HEK293T (cell line): Measurements from ENCODE around the gene YPEL2.

Experiments used
- CTCF ChIA-PET: fragments of 350-600 bp; formaldehyde crosslinking; extraction: SDS; loops from one replicate; lab custom pipeline; 2021; ENCODE audit warnings: antibody characterized with exemption, inconsistent platforms; lab: Yijun Ruan, JAX
- POLR2A ChIA-PET: fragments of 350-600 bp; formaldehyde crosslinking; extraction: SDS; loops from one replicate; lab custom pipeline; 2020; ENCODE audit warnings: antibody characterized with exemption, inconsistent platforms; lab: Yijun Ruan, JAX
- DNase-seq: peaks from one replicate; pipeline ENCODE4 v3.0.0; 2012; ENCODE audit warnings: mixed read lengths; ENCODE audit errors: extremely low spot score
- ARNT ChIP-seq: fragments of 450-650 bp; IDR thresholded peaks from 2 replicates; pipeline ENCODE4 v1.6.1; 2017; ENCODE audit warnings: mild to moderate bottlenecking
- BHLHE40 ChIP-seq: fragments of 450-650 bp; IDR thresholded peaks from 2 replicates; pipeline ENCODE4 v1.6.1; 2016; ENCODE audit warnings: mild to moderate bottlenecking, moderate library complexity, borderline replicate concordance
- CTBP1 ChIP-seq: fragments of 450-650 bp; IDR thresholded peaks from 2 replicates; pipeline ENCODE4 v1.6.1; 2016; ENCODE audit warnings: borderline replicate concordance
- ELF4 ChIP-seq: fragments of 450-650 bp; IDR thresholded peaks from 2 replicates; pipeline ENCODE4 v1.6.1; 2017; ENCODE audit warnings: antibody characterized with exemption
- FOXA1 ChIP-seq: fragments of 450-650 bp; IDR thresholded peaks from 2 replicates; pipeline ENCODE4 v1.6.1; 2016; ENCODE audit warnings: mild to moderate bottlenecking
- FOXK2 ChIP-seq: fragments of 450-650 bp; IDR thresholded peaks from 2 replicates; pipeline ENCODE4 v1.6.1; 2016; ENCODE audit warnings: mild to moderate bottlenecking
- FOXM1 ChIP-seq: fragments of 450-650 bp; IDR thresholded peaks from 2 replicates; pipeline ENCODE4 v1.6.1; 2017; ENCODE audit warnings: mild to moderate bottlenecking, borderline replicate concordance
- HDGF ChIP-seq: fragments of 450-650 bp; IDR thresholded peaks from 2 replicates; pipeline ENCODE4 v1.6.1; 2017; ENCODE audit warnings: antibody characterized with exemption, borderline replicate concordance
- L3MBTL2 ChIP-seq: fragments of 450-650 bp; conservative IDR thresholded peaks from 2 replicates; pipeline ENCODE4 v1.6.1; 2016; ENCODE audit warnings: mild to moderate bottlenecking
- LEF1 ChIP-seq: fragments of 450-650 bp; IDR thresholded peaks from 2 replicates; pipeline ENCODE4 v1.6.1; 2017; ENCODE audit warnings: mild to moderate bottlenecking, borderline replicate concordance
- NFRKB ChIP-seq: fragments of 450-650 bp; IDR thresholded peaks from 2 replicates; pipeline ENCODE4 v1.6.1; 2016; ENCODE audit warnings: mild to moderate bottlenecking, moderate library complexity
- PKNOX1 ChIP-seq: fragments of 450-650 bp; IDR thresholded peaks from 2 replicates; pipeline ENCODE4 v1.6.1; 2016
- SP1 ChIP-seq: fragments of 450-650 bp; IDR thresholded peaks from 2 replicates; pipeline ENCODE4 v1.6.1; 2017
- SUZ12 ChIP-seq: fragments of 450-650 bp; IDR thresholded peaks from 2 replicates; pipeline ENCODE4 v1.6.1; 2016; ENCODE audit warnings: mild to moderate bottlenecking
- TARDBP ChIP-seq: fragments of 450-650 bp; IDR thresholded peaks from 2 replicates; pipeline ENCODE4 v1.6.1; 2016
- ZNF384 ChIP-seq: fragments of 450-650 bp; IDR thresholded peaks from 2 replicates; pipeline ENCODE4 v1.6.1; 2016

Gene YPEL2

DNA sequence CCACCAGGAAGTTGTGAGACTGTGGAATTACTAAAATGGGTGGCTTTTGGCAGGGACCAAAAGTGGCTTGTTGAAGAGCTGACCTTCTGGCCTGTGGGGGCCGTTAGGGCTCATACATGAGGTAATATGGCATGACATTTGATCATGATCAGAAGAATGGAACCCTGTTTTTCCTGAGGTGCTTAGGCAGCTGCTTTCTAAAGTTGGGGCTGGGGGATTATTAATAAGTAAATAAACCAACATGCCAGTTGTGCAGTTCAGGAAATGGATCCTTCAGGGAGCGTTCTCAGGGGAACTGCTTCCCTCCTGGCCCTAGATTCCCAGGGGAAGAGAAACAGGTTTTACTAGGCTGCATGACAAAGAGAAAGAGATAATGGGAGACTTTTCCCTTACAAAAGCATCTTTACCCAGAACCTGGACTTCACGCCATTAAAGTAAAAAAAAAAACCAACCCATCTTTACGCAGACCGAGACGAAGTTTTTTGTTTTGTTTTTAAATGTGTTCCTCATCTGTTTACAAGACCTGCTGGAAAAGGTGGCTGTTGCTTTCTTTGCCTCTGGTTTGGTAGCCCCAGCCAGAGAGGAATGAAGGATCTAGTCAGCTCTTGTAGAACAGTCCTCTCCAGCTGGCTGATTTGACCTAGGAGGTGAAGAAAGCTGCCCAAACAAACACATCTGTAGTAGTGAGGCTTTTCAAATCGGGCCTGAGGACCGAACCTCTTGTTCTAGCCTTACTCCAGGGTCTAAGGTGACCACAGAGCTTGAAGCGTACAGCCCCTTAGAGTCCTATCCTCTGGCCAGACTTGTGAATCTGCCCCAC is 22.7 kb downstream of the YPEL2 start:
- no peak for TF ChIP-seq BHLHE40
- no peak for TF ChIP-seq TARDBP
- no peak for TF ChIP-seq HDGF
- no peak for TF ChIP-seq FOXM1
- TF ChIP-seq FOXA1, result no peak
- TF ChIP-seq SUZ12, result no peak
- DNase-seq, result no peak
- CTCF ChIA-PET, result interaction anchor here (1.6 kb wide), 1 partner anchor 24 kb away, joined by 5 read pairs; no protein-coding TSS in a partner anchor
- POLR2A ChIA-PET, result no interaction called here

DNA sequence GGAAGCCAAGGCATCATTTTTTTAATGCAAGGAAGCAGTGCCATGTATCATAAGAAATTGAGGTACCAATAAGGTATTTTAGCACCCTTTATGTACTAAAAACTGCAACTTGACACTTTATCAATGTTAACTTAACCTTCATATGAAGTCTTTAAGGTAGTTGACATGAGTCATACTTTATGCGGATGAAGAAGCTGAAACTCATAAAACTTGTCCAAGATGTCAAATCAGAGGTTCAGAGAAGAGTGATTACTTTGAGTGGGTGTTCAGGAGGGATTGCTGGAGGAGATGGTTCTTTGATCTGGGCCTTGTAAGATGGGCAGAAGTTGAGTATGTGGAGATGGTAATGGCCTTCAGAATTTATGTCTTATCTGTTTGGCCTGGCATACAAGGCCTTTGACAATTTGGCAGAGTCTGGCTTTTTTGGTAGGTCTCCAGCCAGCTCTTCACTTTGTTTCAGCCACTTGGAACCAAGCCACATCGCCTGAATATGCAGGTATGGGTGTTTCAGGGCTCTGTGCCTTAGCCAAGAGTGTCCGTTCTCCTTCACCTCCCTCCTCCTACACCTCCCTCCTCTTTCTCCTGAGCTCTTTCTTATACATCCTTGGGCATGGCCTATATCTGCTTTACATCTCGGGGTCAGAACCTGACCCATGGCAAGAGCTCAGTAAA is 23.7 kb downstream of the YPEL2 start:
- DNase-seq, result no peak
- ChIA-PET POLR2A (no interaction called here), CTCF (interaction anchor here (1.6 to 1.8 kb wide), 2 partner anchors 11 to 25 kb away, joined by 5 to 8 read pairs; no protein-coding TSS in a partner anchor)
- TF ChIP-seq PKNOX1 (peak; percentile 67), TARDBP (no peak)

GRCh38 chr17:59355702-59356325 is 24.4 kb downstream of the YPEL2 start:
- TF ChIP-seq CTBP1, result no peak
- ChIA-PET CTCF (interaction anchor here (1.6 to 1.8 kb wide), 2 partner anchors 10 to 26 kb away, joined by 5 to 8 read pairs; no protein-coding TSS in a partner anchor), POLR2A (no interaction called here)
- DNase-seq, result no peak

DNA sequence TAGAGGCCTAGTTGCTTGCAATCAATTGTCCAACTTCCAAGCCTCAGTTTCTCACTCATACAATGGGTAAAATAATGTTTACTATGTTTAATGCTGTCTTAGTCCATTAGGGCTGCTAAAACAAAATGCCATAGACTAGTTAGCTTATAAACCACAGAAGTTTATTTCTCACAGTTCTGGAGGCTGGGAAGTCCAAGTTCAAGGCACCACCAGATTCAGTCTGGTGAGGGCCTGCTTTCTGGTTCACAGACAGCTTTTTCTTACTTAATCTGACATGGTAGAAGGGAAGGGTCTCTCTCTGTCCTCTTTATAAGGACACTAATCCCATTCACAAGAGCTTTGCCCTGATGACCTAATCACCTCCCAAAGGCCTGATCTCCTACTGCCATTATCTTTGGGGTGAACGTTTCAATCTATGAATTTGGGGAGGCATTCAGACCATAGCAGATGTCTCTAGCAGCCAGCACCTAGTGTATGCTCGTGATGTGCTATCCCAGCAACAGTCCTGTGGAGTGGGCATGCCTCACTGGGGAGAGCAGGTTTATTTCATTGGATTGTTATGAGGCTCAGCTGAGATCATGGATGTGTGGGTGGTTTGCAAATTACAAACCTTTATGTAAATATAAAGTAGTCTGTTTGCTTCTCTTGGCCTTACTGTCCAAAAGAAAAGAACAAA is 25.2 kb downstream of the YPEL2 start:
- ChIA-PET CTCF (interaction anchor here (1.8 kb wide), 1 partner anchor 10 kb away, joined by 8 read pairs; no protein-coding TSS in a partner anchor), POLR2A (no interaction called here)
- DNase-seq, result no peak
- TF ChIP-seq FOXK2 (no peak), NFRKB (no peak), LEF1 (no peak), SP1 (no peak), FOXA1 (no peak), PKNOX1 (no peak), ARNT (no peak), ELF4 (no peak), SUZ12 (no peak), FOXM1 (no peak), TARDBP (no peak), BHLHE40 (no peak), L3MBTL2 (no peak), ZNF384 (no peak), HDGF (no peak), CTBP1 (no peak)

- ChIA-PET CTCF (no interaction called here), POLR2A (no interaction called here)
- no peak for TF ChIP-seq ELF4
- no peak for TF ChIP-seq LEF1
- no peak for TF ChIP-seq SUZ12
- TF ChIP-seq PKNOX1, result no peak
- DNase-seq, result no peak
These were observed 25.8 kb downstream of the YPEL2 start for GRCh38 chr17:59357219-59357697.

GRCh38 chr17:59357929-59358328 is 26.5 kb downstream of the YPEL2 start:
- ChIA-PET CTCF (no interaction called here), POLR2A (no interaction called here)
- TF ChIP-seq SP1 (no peak), HDGF (no peak), NFRKB (no peak), TARDBP (no peak), LEF1 (no peak), FOXK2 (no peak), ARNT (no peak), FOXA1 (no peak)
- no peak for DNase-seq
